Measurements from ENCODE around the gene CRMP1. TPM values are rescaled to one million over a fixed set of nuclear protein-coding genes. Genes with fewer than 3 reads are reported as not detected.
"Not testable (repeated sequence)": the region's sequence is repeated elsewhere in the genome, so short reads cannot be mapped to it uniquely, and the experiment has no call there.

The CRMP1 gene
- total RNA-seq, 1 experiment from 2014 or later, result not detected

- DNase-seq (ENCODE audit: low read depth), result not testable (repeated sequence)
Observed at GRCh38 chr4:5856362-5856761, 36.5 kb downstream of the CRMP1 start.

GRCh38 chr4:5854929-5855328 is 38.0 kb downstream of the CRMP1 start:
- DNase-seq (ENCODE audit: low read depth), result no peak

- no peak for DNase-seq (ENCODE audit: low read depth)
Observed at GRCh38 chr4:5852523-5853202, 40.2 kb downstream of the CRMP1 start.

GRCh38 chr4:5851637-5852301 is 41.1 kb downstream of the CRMP1 start:
- DNase-seq (ENCODE audit: low read depth), result no peak

- DNase-seq (ENCODE audit: low read depth), result no peak
Observed at GRCh38 chr4:5845035-5845905, 47.6 kb downstream of the CRMP1 start.

GRCh38 chr4:5843573-5844530 is 49.0 kb downstream of the CRMP1 start:
- no peak for DNase-seq (ENCODE audit: low read depth)

- DNase-seq (ENCODE audit: low read depth), result no peak
Observed at GRCh38 chr4:5842456-5842855, 50.4 kb downstream of the CRMP1 start.

- DNase-seq (ENCODE audit: low read depth), result peak; percentile 34
Observed at GRCh38 chr4:5839751-5840674, 52.9 kb downstream of the CRMP1 start.

- no peak for DNase-seq (ENCODE audit: low read depth)
Observed at GRCh38 chr4:5839332-5839731, 53.6 kb downstream of the CRMP1 start.

- DNase-seq (ENCODE audit: low read depth), result not testable (repeated sequence)
Observed at GRCh38 chr4:5837483-5837882, 55.4 kb downstream of the CRMP1 start.

- DNase-seq (ENCODE audit: low read depth), result no peak
Observed at GRCh38 chr4:5836943-5837342, 55.9 kb downstream of the CRMP1 start.

- DNase-seq (ENCODE audit: low read depth), result no peak
Observed at GRCh38 chr4:5828005-5828391, 64.9 kb downstream of the CRMP1 start.

GRCh38 chr4:5827108-5828004 is 65.5 kb downstream of the CRMP1 start:
- peak; percentile 12 for DNase-seq (ENCODE audit: low read depth)

GRCh38 chr4:5826437-5827107 is 66.3 kb downstream of the CRMP1 start:
- no peak for DNase-seq (ENCODE audit: low read depth)

- DNase-seq (ENCODE audit: low read depth), result no peak
Observed at GRCh38 chr4:5825321-5826041, 67.4 kb downstream of the CRMP1 start.

- peak; percentile 36 for DNase-seq (ENCODE audit: low read depth)
Observed at GRCh38 chr4:5824635-5825034, 68.3 kb downstream of the CRMP1 start.

- no peak for DNase-seq (ENCODE audit: low read depth)
Observed at GRCh38 chr4:5824227-5824626, 68.7 kb downstream of the CRMP1 start.
